Measurements from ENCODE around the gene RO60. TPM values are rescaled to one million over a fixed set of nuclear protein-coding genes. Genes with fewer than 3 reads are reported as not detected.

The RO60 gene
- polyA plus RNA-seq, 2 of the 4 experiments (the other 2 are of a cell fraction) = 32.0 to 47.1 TPM

DNA sequence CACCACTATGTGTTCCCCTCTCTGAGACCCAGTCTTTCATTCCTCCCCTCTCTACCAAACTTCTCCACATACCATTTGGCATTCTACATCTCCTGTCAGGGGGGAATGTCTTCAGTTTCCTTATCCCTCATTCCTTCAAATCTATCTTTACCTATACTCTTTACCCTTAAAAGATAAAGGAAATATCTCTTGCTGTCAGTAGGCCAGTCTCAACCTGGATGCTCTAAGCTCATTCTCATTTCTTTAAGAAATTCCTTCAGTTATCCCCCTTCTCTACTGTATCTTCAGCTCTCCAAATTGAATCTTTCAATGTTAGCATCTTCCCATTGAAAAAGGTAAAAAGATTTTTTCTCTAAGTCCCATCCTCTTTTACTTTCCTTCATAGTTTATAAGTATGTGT lies 6.5 kb downstream of the RO60 start:
- no peak for DNase-seq (ENCODE audit: low read depth in 1 of 2, low spot score in 1 of 2)
- TF ChIP-seq FOSB (CRISPR knock-in tag; IDR thresholded peaks at IDR 0.05) = no peak
- no peak overlapping the region for H3K4me3 ChIP-seq
- ATAC-seq = no peak
- ChIA-PET POLR2A (no interaction called here), CTCF (no interaction called here)
- no peak for FAIRE-seq
- no peak overlapping the region for H3K27ac ChIP-seq
- H3K4me1 ChIP-seq = peaks cover 6% of the 10 kb centered on the region; the same call in 1 of the 3 replicates
- H3K4me2 ChIP-seq = no peak overlapping the region
- H3K9me3 ChIP-seq = 0 out of 3 replicates have a peak, but pooled peaks cover 4% of the 10 kb centered on the region

DNA sequence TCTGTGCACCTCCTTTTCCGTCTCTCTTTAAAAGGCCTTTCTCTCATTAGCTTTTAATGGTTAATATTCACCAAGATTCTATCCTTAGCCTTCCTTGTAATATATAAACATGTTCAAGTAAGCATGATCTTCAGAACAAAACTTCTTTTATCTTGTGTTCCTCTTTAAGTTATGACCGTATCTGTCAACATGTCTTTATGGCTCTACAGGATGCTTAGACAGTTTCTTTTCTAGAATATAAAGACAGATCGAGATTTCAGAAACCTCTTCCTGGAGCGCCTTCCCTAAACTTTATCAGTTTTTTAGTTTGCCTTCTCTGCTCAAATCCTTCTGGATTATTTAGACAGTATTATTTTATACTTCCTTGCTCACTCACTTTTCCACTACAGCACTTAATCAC lies 7.2 kb downstream of the RO60 start:
- DNase-seq (ENCODE audit: low read depth in 1 of 2, low spot score in 1 of 2) = no peak
- no peak for FAIRE-seq
- Histone ChIP-seq H3K27ac (no peak overlapping the region), H3K4me2 (no peak overlapping the region), H3K9me3 (0 out of 3 replicates have a peak, but pooled peaks cover 4% of the 10 kb centered on the region), H3K4me1 (no peaks in the 10 kb centered on the region), H3K4me3 (no peak overlapping the region)
- TF ChIP-seq NFE2L2 (conservative IDR thresholded peaks at IDR 0.05; ENCODE audit: low read length) = no peak
- ChIA-PET CTCF (no interaction called here), POLR2A (no interaction called here)
- 86% methylated on average over 4 of the region's 4 CpGs for WGBS (ENCODE audit: missing lambda C conversion rate)
- no peak for ATAC-seq

DNA sequence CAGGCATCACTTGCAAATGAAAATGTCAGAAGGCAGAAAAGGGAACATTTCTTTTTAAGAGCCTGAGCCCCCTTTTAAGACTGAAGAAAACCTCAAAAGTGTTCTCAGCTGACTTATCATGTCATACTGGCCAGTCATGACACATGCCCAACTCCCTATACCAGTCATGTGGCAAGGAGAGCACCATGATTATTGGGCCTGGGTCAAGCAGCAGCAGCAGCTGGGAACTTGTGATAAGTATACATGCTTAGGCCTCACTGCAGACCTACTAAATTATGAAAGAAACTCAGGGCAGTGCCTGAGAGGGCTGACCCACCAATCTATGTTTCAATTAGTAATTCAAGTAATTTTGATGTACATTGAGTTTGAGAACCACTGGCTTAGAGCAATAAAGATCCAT lies 8.6 kb downstream of the RO60 start:
- no peak overlapping the region for H3K4me3 ChIP-seq
- ChIA-PET CTCF (interaction anchor here (0.9 kb wide), 1 partner anchor 81 kb away, joined by 3 read pairs; no protein-coding TSS in a partner anchor), POLR2A (no interaction called here)
- no peak overlapping the region for H3K4me2 ChIP-seq
- DNase-seq (ENCODE audit: low read depth in 1 of 2, low spot score in 1 of 2) (no peak), ATAC-seq (no peak), FAIRE-seq (no peak)
- no peak overlapping the region for H3K27ac ChIP-seq
- no peak for TF ChIP-seq NPAS2 (CRISPR knock-in tag; IDR thresholded peaks at IDR 0.05; ENCODE audit: borderline replicate concordance)
- TF ChIP-seq, protein P1, sequence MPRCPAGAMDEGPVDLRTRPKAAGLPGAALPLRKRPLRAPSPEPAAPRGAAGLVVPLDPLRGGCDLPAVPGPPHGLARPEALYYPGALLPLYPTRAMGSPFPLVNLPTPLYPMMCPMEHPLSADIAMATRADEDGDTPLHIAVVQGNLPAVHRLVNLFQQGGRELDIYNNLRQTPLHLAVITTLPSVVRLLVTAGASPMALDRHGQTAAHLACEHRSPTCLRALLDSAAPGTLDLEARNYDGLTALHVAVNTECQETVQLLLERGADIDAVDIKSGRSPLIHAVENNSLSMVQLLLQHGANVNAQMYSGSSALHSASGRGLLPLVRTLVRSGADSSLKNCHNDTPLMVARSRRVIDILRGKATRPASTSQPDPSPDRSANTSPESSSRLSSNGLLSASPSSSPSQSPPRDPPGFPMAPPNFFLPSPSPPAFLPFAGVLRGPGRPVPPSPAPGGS (IDR thresholded peaks at IDR 0.05) = no peak
- TF ChIP-seq ZC3H11A (IDR thresholded peaks at IDR 0.05) = no peak
- TF ChIP-seq MAZ (IDR thresholded peaks at IDR 0.05; ENCODE audit: borderline replicate concordance, low read depth, low read length) = no peak
- no peak for TF ChIP-seq HDAC2 (IDR thresholded peaks at IDR 0.05)
- TF ChIP-seq, protein P2, sequence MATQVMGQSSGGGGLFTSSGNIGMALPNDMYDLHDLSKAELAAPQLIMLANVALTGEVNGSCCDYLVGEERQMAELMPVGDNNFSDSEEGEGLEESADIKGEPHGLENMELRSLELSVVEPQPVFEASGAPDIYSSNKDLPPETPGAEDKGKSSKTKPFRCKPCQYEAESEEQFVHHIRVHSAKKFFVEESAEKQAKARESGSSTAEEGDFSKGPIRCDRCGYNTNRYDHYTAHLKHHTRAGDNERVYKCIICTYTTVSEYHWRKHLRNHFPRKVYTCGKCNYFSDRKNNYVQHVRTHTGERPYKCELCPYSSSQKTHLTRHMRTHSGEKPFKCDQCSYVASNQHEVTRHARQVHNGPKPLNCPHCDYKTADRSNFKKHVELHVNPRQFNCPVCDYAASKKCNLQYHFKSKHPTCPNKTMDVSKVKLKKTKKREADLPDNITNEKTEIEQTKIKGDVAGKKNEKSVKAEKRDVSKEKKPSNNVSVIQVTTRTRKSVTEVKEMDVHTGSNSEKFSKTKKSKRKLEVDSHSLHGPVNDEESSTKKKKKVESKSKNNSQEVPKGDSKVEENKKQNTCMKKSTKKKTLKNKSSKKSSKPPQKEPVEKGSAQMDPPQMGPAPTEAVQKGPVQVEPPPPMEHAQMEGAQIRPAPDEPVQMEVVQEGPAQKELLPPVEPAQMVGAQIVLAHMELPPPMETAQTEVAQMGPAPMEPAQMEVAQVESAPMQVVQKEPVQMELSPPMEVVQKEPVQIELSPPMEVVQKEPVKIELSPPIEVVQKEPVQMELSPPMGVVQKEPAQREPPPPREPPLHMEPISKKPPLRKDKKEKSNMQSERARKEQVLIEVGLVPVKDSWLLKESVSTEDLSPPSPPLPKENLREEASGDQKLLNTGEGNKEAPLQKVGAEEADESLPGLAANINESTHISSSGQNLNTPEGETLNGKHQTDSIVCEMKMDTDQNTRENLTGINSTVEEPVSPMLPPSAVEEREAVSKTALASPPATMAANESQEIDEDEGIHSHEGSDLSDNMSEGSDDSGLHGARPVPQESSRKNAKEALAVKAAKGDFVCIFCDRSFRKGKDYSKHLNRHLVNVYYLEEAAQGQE (IDR thresholded peaks at IDR 0.05) = no peak
- no peak for TF ChIP-seq BHLHE40 (IDR thresholded peaks at IDR 0.05; ENCODE audit: low read depth, low read length)
- no peak for TF ChIP-seq GATA3 (IDR thresholded peaks at IDR 0.05; ENCODE audit: borderline replicate concordance)
- TF ChIP-seq, protein P3, sequence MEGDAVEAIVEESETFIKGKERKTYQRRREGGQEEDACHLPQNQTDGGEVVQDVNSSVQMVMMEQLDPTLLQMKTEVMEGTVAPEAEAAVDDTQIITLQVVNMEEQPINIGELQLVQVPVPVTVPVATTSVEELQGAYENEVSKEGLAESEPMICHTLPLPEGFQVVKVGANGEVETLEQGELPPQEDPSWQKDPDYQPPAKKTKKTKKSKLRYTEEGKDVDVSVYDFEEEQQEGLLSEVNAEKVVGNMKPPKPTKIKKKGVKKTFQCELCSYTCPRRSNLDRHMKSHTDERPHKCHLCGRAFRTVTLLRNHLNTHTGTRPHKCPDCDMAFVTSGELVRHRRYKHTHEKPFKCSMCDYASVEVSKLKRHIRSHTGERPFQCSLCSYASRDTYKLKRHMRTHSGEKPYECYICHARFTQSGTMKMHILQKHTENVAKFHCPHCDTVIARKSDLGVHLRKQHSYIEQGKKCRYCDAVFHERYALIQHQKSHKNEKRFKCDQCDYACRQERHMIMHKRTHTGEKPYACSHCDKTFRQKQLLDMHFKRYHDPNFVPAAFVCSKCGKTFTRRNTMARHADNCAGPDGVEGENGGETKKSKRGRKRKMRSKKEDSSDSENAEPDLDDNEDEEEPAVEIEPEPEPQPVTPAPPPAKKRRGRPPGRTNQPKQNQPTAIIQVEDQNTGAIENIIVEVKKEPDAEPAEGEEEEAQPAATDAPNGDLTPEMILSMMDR (IDR thresholded peaks at IDR 0.05) = no peak
- TF ChIP-seq, protein P4, sequence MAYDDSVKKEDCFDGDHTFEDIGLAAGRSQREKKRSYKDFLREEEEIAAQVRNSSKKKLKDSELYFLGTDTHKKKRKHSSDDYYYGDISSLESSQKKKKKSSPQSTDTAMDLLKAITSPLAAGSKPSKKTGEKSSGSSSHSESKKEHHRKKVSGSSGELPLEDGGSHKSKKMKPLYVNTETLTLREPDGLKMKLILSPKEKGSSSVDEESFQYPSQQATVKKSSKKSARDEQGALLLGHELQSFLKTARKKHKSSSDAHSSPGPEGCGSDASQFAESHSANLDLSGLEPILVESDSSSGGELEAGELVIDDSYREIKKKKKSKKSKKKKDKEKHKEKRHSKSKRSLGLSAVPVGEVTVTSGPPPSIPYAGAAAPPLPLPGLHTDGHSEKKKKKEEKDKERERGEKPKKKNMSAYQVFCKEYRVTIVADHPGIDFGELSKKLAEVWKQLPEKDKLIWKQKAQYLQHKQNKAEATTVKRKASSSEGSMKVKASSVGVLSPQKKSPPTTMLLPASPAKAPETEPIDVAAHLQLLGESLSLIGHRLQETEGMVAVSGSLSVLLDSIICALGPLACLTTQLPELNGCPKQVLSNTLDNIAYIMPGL (CRISPR knock-in tag; IDR thresholded peaks at IDR 0.05; ENCODE audit: borderline replicate concordance) = no peak
- TF ChIP-seq CEBPB (IDR thresholded peaks at IDR 0.05) = no peak
- TF ChIP-seq, protein P5, sequence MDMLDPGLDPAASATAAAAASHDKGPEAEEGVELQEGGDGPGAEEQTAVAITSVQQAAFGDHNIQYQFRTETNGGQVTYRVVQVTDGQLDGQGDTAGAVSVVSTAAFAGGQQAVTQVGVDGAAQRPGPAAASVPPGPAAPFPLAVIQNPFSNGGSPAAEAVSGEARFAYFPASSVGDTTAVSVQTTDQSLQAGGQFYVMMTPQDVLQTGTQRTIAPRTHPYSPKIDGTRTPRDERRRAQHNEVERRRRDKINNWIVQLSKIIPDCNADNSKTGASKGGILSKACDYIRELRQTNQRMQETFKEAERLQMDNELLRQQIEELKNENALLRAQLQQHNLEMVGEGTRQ (IDR thresholded peaks at IDR 0.05) = no peak
- no peaks in the 10 kb centered on the region for H3K4me1 ChIP-seq
- H3K9me3 ChIP-seq = no peaks in the 10 kb centered on the region
